NT2/D1 (cell line): ENCODE measurements around the gene GGTLC2.

Source experiments
- DNase-seq: peaks from one replicate; pipeline ENCODE4 v3.0.0-alpha.2; 2011; ENCODE audit warnings: low read depth, low spot score
- H3K27me3 ChIP-seq: 2 replicates; pipeline ENCODE4 v1.6.0; 2011; ENCODE audit warnings: mild to moderate bottlenecking; ENCODE audit not compliant: insufficient read length, insufficient read depth
- H3K36me3 ChIP-seq: 2 replicates; pipeline ENCODE4 v1.6.1; 2011; ENCODE audit warnings: mild to moderate bottlenecking, low read length, mixed read lengths; ENCODE audit not compliant: insufficient read depth, insufficient read length
- H3K4me1 ChIP-seq: 2 replicates; pipeline ENCODE4 v1.5.1; 2011; ENCODE audit not compliant: insufficient read depth, insufficient read length
- H3K4me3 ChIP-seq: 2 replicates; pipeline ENCODE4 v1.5.1; 2011; ENCODE audit warnings: low read depth; ENCODE audit not compliant: insufficient read length
- H3K9ac ChIP-seq: 2 replicates; pipeline ENCODE4 v1.6.0; 2011; ENCODE audit warnings: low read depth; ENCODE audit not compliant: insufficient read length
- H3K9me3 ChIP-seq: 2 replicates; pipeline ENCODE4 v1.5.1; 2011; ENCODE audit warnings: mild to moderate bottlenecking, low read length; ENCODE audit not compliant: insufficient read depth
- SUZ12 ChIP-seq: IDR thresholded peaks from 2 replicates; pipeline ENCODE4 v1.6.1; 2011; ENCODE audit not compliant: insufficient read length, insufficient read depth; ENCODE audit errors: extremely low read depth
- YY1 ChIP-seq: IDR thresholded peaks from 2 replicates; pipeline ENCODE4 v1.6.1; 2011; ENCODE audit not compliant: insufficient read length, insufficient read depth
- ZNF274 ChIP-seq: IDR thresholded peaks from 2 replicates; pipeline ENCODE4 v1.6.1; 2011; ENCODE audit warnings: mild to moderate bottlenecking, low read depth, low read length

The GGTLC2 gene

GRCh38 chr22:22669093-22669492, 24.7 kb downstream of the GGTLC2 start:
- DNase-seq, result no peak
- no peak for TF ChIP-seq SUZ12
- no peak for TF ChIP-seq YY1
- TF ChIP-seq ZNF274, result no peak
- no peaks in the 10 kb centered on the region for H3K4me1 ChIP-seq
- H3K36me3 ChIP-seq, result no peaks in the 10 kb centered on the region
- H3K9me3 ChIP-seq, result no peaks in the 10 kb centered on the region
- peaks cover 100% of the 10 kb centered on the region for H3K27me3 ChIP-seq
- no peak overlapping the region for H3K9ac ChIP-seq
- H3K4me3 ChIP-seq, result no peak overlapping the region

GRCh38 chr22:22670076-22670795, 25.8 kb downstream of the GGTLC2 start:
- Histone ChIP-seq H3K36me3 (no peaks in the 10 kb centered on the region), H3K4me1 (no peaks in the 10 kb centered on the region), H3K9me3 (no peaks in the 10 kb centered on the region), H3K27me3 (peaks cover 98% of the 10 kb centered on the region), H3K9ac (no peak overlapping the region), H3K4me3 (no peak overlapping the region)
- no peak for TF ChIP-seq YY1
- TF ChIP-seq ZNF274, result no peak
- no peak for TF ChIP-seq SUZ12
- no peak for DNase-seq

GRCh38 chr22:22671506-22671905, 27.1 kb downstream of the GGTLC2 start:
- no peaks in the 10 kb centered on the region for H3K9me3 ChIP-seq
- no peak overlapping the region for H3K4me3 ChIP-seq
- no peaks in the 10 kb centered on the region for H3K4me1 ChIP-seq
- no peak for DNase-seq
- H3K9ac ChIP-seq, result no peak overlapping the region
- TF ChIP-seq YY1, result no peak
- no peaks in the 10 kb centered on the region for H3K36me3 ChIP-seq
- peaks cover 98% of the 10 kb centered on the region for H3K27me3 ChIP-seq

- Histone ChIP-seq H3K9me3 (no peaks in the 10 kb centered on the region), H3K36me3 (no peaks in the 10 kb centered on the region), H3K4me3 (no peak overlapping the region), H3K27me3 (peaks cover 98% of the 10 kb centered on the region), H3K9ac (no peak overlapping the region), H3K4me1 (no peaks in the 10 kb centered on the region)
- DNase-seq, result no peak
- no peak for TF ChIP-seq SUZ12
- TF ChIP-seq YY1, result no peak
- no peak for TF ChIP-seq ZNF274
Measured at GRCh38 chr22:22673099-22673498, 28.7 kb downstream of the GGTLC2 start.

GRCh38 chr22:22673628-22674027, 29.2 kb downstream of the GGTLC2 start:
- TF ChIP-seq ZNF274, result no peak
- TF ChIP-seq SUZ12, result no peak
- no peaks in the 10 kb centered on the region for H3K36me3 ChIP-seq
- H3K27me3 ChIP-seq, result peaks cover 98% of the 10 kb centered on the region
- no peaks in the 10 kb centered on the region for H3K9me3 ChIP-seq
- no peak overlapping the region for H3K9ac ChIP-seq
- H3K4me3 ChIP-seq, result no peak overlapping the region
- no peaks in the 10 kb centered on the region for H3K4me1 ChIP-seq
- no peak for DNase-seq

GRCh38 chr22:22674467-22674866, 30.1 kb downstream of the GGTLC2 start:
- Histone ChIP-seq H3K36me3 (no peaks in the 10 kb centered on the region), H3K4me3 (no peak overlapping the region), H3K4me1 (no peaks in the 10 kb centered on the region), H3K27me3 (peaks cover 98% of the 10 kb centered on the region), H3K9me3 (no peaks in the 10 kb centered on the region), H3K9ac (no peak overlapping the region)
- DNase-seq, result no peak
- TF ChIP-seq SUZ12, result no peak
- TF ChIP-seq ZNF274, result no peak
- no peak for TF ChIP-seq YY1

- Histone ChIP-seq H3K27me3 (peaks cover 98% of the 10 kb centered on the region), H3K9me3 (peaks cover 8% of the 10 kb centered on the region; the same call in 1 of the 2 replicates)
- DNase-seq, result no peak
Measured at GRCh38 chr22:22678970-22679369, 34.6 kb downstream of the GGTLC2 start.

More at GRCh38 chr22:22678970-22679369, 34.6 kb downstream of the GGTLC2 start:
- Histone ChIP-seq H3K36me3 (no peaks in the 10 kb centered on the region), H3K4me1 (no peaks in the 10 kb centered on the region), H3K4me3 (no peak overlapping the region), H3K9ac (no peak overlapping the region)
- TF ChIP-seq ZNF274 (no peak), SUZ12 (no peak), YY1 (no peak)
